CD4-positive, CD25-positive, alpha-beta regulatory T cell (primary cell): ENCODE results near the gene SCUBE1. TPM values are rescaled to one million over a fixed set of nuclear protein-coding genes. Genes with fewer than 3 reads are reported as not detected.

ENCODE experiments used
- ATAC-seq, 2 donors: fragments of 150-1000 bp; cut with Tn5 transposase; one replicate each; pipeline ENCODE4 v1.10.0; 2021; ENCODE audit warnings: low read depth in 2 of 2, moderate number of reproducible peaks in 2 of 2, moderate library complexity in 1 of 2
- DNase-seq, 3 donors: peaks; one replicate each; pipeline versions ENCODE4 v3.0.0 to v3.0.0-alpha.2; 2012 to 2022; ENCODE audit warnings: mixed read lengths in 1 of 3
- H3K27ac ChIP-seq: one replicate; pipeline ENCODE4 v1.7.0; 2013; ENCODE audit warnings: mild to moderate bottlenecking, low read length; ENCODE audit not compliant: insufficient read depth, poor library complexity, severe bottlenecking
- H3K27me3 ChIP-seq: one replicate; pipeline ENCODE4 v1.7.0; 2013; ENCODE audit warnings: low read length; ENCODE audit not compliant: control insufficient read depth, insufficient read depth
- H3K36me3 ChIP-seq: one replicate; pipeline ENCODE4 v1.7.0; 2013; ENCODE audit warnings: mild to moderate bottlenecking, low read length, moderate library complexity; ENCODE audit not compliant: control insufficient read depth, insufficient read depth
- H3K4me1 ChIP-seq: 2 replicates; pipeline ENCODE4 v1.7.0; 2013; ENCODE audit warnings: mild to moderate bottlenecking, low read length; ENCODE audit not compliant: insufficient read depth, control insufficient read depth, poor library complexity, severe bottlenecking
- H3K4me3 ChIP-seq: one replicate; pipeline ENCODE4 v1.7.0; 2013; ENCODE audit warnings: low read depth, mild to moderate bottlenecking, low read length, moderate library complexity
- H3K9me3 ChIP-seq, 2 experiments: 1 replicate in 1 of 2; 2 replicates in 1 of 2; pipeline ENCODE4 v1.7.0; 2013; ENCODE audit warnings: low read length in 2 of 2, mild to moderate bottlenecking in 1 of 2, moderate library complexity in 1 of 2; ENCODE audit not compliant: control insufficient read depth in 2 of 2
- H3K27ac Mint-ChIP-seq, 3 donors: one replicate each; pipeline ENCODE4 v1.8.0; 2020 to 2022; ENCODE audit warnings: mild to moderate bottlenecking in 3 of 3, mixed read lengths in 3 of 3, moderate library complexity in 2 of 3
- H3K27me3 Mint-ChIP-seq: one replicate; pipeline ENCODE4 v1.8.0; 2022; ENCODE audit warnings: mild to moderate bottlenecking, mixed read lengths
- H3K36me3 Mint-ChIP-seq: one replicate; pipeline ENCODE4 v1.8.0; 2020; ENCODE audit warnings: mixed read lengths
- H3K4me1 Mint-ChIP-seq, 4 donors: one replicate each; pipeline ENCODE4 v1.8.0; 2020 to 2022; ENCODE audit warnings: mixed read lengths in 4 of 4, mild to moderate bottlenecking in 1 of 4
- H3K4me3 Mint-ChIP-seq, 4 donors: one replicate each; pipeline ENCODE4 v1.8.0; 2020 to 2022; ENCODE audit warnings: mild to moderate bottlenecking in 4 of 4, mixed read lengths in 4 of 4, moderate library complexity in 3 of 4
- H3K9me3 Mint-ChIP-seq, 7 donors: one replicate each; pipeline ENCODE4 v1.8.0; 2020 to 2022; ENCODE audit warnings: mixed read lengths in 7 of 7, mild to moderate bottlenecking in 3 of 7, moderate library complexity in 2 of 7
- polyA plus RNA-seq, 4 donors: library from polyadenylated mRNA; unstranded; fragments of 300-500 nt; fragmentation: Illumina TruSeq; gene quantifications; one replicate each; pipeline ENCODE4 v1.2.3, GENCODE V29; 2021
- total RNA-seq: library from RNA; stranded (reverse); gene quantifications from one replicate; pipeline ENCODE4 v1.2.3, GENCODE V29; 2022

SCUBE1 gene
- total and polyA plus RNA-seq, 5 donors from 2014 or later: 0.74 TPM; not detected in 4

DNA sequence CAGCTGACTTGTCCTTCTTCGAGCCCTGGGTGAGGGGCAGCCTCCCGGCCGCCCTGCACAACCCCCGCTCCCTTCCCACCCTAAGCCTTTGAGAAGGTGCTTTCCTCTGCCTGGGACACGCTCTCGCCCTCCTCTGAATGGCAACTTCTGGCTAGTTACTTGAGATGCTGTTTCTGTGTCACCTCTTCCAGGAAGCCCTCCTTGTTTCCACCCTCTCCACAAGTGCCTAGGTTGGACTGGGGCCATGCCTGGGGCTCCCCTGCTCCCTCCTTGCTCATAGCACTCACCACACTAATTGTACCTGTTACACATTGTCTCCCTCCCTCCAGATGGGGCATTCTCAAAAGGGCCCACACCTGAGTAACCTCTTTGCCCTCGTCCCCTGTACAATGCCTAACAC, 72.2 kb downstream of the SCUBE1 start:
- no peaks in the 10 kb centered on the region for H3K27me3 ChIP-seq
- peaks cover 12% of the 10 kb centered on the region for H3K27me3 Mint-ChIP-seq
- H3K4me3 ChIP-seq: no peak overlapping the region
- no peaks in the 10 kb centered on the region for H3K36me3 Mint-ChIP-seq
- no peaks in the 10 kb centered on the region for H3K9me3 ChIP-seq
- no peak overlapping the region for H3K4me3 Mint-ChIP-seq
- DNase-seq (no peak), ATAC-seq (no peak)
- H3K27ac ChIP-seq: no peak overlapping the region
- peak overlapping the region in 1 of 3 donors; percentile 27 for H3K27ac Mint-ChIP-seq
- no peaks in the 10 kb centered on the region for H3K4me1 ChIP-seq
- no peaks in the 10 kb centered on the region for H3K9me3 Mint-ChIP-seq
- H3K36me3 ChIP-seq: no peaks in the 10 kb centered on the region
- peaks cover 0 to 3% (median 0%) of the 10 kb centered on the region in 4 donors for H3K4me1 Mint-ChIP-seq

DNA sequence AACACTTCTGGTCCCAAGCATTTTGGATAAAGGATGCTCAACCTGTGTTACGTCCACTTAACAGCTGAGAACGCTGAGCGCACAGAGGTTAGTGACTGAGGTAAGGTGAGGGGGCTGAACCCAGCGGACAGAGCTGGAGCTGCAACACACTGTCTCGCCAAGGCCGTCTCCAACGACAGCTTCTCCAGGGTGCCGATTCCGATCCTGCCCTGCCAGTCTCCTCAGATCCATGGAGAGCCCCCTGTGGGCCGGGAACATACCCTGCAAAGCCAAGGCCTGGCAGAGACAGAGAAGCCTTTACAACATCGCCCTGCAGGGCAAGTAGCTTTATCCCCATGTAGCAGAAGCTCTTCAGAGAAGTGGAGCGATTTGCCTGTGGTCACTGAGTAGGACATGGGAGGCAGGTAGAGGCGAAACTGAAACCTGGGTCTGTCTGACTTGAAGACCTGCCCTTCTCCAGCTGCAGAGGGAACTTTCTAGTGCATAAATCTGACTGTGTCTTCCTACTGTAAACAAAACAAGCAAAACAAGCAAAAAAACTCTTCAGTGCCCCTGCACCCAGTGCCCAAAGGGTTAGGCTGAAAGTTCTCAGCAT, 72.8 kb downstream of the SCUBE1 start:
- no peaks in the 10 kb centered on the region for H3K36me3 ChIP-seq
- H3K4me1 Mint-ChIP-seq: peaks cover 0 to 3% (median 0%) of the 10 kb centered on the region in 4 donors
- no peaks in the 10 kb centered on the region for H3K36me3 Mint-ChIP-seq
- H3K9me3 ChIP-seq: no peaks in the 10 kb centered on the region
- H3K27ac ChIP-seq: no peak overlapping the region
- no peaks in the 10 kb centered on the region for H3K9me3 Mint-ChIP-seq
- DNase-seq: no peak
- H3K4me3 Mint-ChIP-seq: no peak overlapping the region
- no peak overlapping the region for H3K27ac Mint-ChIP-seq
- H3K27me3 ChIP-seq: no peaks in the 10 kb centered on the region
- no peak for ATAC-seq
- H3K4me1 ChIP-seq: no peaks in the 10 kb centered on the region
- H3K4me3 ChIP-seq: no peak overlapping the region
- peaks cover 12% of the 10 kb centered on the region for H3K27me3 Mint-ChIP-seq

DNA sequence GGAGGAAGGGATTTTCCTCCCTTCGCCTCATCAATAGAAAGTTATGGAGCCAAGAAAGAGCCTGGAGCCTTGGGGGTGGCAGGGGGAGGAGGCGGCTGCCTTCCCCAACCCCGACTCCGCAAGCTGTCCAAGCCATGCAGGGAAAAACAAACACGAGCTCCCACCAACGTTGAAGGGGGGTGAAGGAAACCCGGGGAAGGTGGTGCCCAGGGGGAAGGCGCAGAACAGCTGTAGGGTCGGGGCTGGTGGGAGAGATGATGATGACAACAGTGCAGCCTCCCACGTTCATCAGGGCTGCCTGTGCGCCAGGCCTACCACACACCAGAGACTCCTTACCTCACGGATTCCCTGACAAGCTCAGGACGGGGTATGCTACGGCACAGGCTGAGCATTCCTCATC, 73.5 kb downstream of the SCUBE1 start:
- no peaks in the 10 kb centered on the region for H3K9me3 ChIP-seq
- Mint-ChIP-seq H3K27ac (no peak overlapping the region), H3K9me3 (peaks cover 0 to 1% (median 0%) of the 10 kb centered on the region in 7 donors), H3K4me1 (peaks cover 0 to 6% (median 3%) of the 10 kb centered on the region in 4 donors), H3K36me3 (no peaks in the 10 kb centered on the region), H3K27me3 (peaks cover 12% of the 10 kb centered on the region), H3K4me3 (no peak overlapping the region)
- H3K27ac ChIP-seq: no peak overlapping the region
- ATAC-seq (no peak), DNase-seq (no peak)
- peaks cover 4% of the 10 kb centered on the region for H3K4me1 ChIP-seq
- H3K36me3 ChIP-seq: no peaks in the 10 kb centered on the region
- no peaks in the 10 kb centered on the region for H3K27me3 ChIP-seq
- no peak overlapping the region for H3K4me3 ChIP-seq

DNA sequence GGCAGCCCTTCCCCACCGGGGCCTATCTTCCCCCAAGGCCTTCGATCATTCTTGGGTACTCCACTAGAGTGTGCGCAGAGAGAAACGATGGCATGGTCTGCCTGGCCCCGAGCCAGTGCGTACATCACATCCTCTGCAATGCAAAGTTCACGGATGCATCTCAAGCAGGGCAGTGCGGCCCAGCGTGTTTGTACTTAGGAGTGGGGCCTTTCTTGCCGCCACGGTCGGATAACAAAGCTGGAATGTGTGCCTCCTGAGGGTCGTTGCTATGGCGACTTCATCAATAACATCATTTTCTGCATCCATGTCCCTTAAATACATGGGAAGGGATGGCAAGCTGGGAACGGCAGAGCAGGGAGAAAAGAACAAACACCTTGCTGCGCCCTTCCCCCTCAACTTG, 73.9 kb downstream of the SCUBE1 start:
- Histone ChIP-seq H3K4me3 (no peak overlapping the region), H3K27ac (no peak overlapping the region), H3K4me1 (peaks cover 8% of the 10 kb centered on the region), H3K36me3 (no peaks in the 10 kb centered on the region), H3K27me3 (no peaks in the 10 kb centered on the region), H3K9me3 (no peaks in the 10 kb centered on the region)
- DNase-seq: no peak
- Mint-ChIP-seq H3K4me3 (peak overlapping the region in 1 of 4 donors; percentile 49), H3K4me1 (peaks cover 0 to 10% (median 3%) of the 10 kb centered on the region in 4 donors), H3K9me3 (peaks cover 0 to 2% (median 0%) of the 10 kb centered on the region in 7 donors), H3K27me3 (peaks cover 12% of the 10 kb centered on the region), H3K36me3 (no peaks in the 10 kb centered on the region), H3K27ac (no peak overlapping the region)
- no peak for ATAC-seq

DNA sequence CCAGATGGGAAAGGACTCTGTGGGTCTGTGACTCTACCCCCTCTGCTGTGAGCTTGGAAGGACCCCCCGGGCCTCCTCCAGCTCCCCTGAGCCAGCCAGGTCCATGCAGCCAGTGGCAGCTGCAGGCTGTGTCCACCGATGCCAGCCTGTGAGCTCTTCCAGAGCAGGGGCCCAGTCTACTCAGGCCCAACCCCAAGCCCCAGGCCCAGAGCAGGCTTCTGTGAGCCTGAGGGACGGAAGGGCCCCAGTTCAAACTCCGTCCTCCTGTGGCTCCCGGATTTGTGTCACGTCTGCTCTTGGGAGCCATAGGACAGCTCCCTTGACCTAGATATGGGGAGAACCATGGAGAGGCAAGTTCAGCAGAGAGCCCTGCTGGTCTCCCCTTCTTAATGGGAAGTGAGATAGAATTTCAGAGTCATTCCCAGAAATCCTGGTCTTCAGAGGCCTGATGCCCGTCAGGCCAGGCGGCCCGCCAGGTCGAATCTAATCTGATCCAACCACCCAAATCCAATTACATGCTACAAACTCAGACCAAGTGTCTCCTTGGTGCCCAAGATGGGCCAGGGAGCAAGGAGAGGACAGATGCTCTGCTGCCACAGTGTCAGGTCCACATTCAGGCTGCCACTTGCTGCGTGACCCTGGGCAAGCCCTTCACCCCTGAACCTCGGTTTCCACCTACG, 75.1 kb downstream of the SCUBE1 start:
- Mint-ChIP-seq H3K27me3 (peaks cover 12% of the 10 kb centered on the region), H3K4me3 (peak overlapping the region in 1 of 4 donors; percentile 31), H3K4me1 (peaks cover 7 to 18% (median 12%) of the 10 kb centered on the region in 4 donors), H3K9me3 (peaks cover 0 to 2% (median 0%) of the 10 kb centered on the region in 7 donors), H3K27ac (no peak overlapping the region), H3K36me3 (no peaks in the 10 kb centered on the region)
- H3K36me3 ChIP-seq: no peaks in the 10 kb centered on the region
- H3K27ac ChIP-seq: no peak overlapping the region
- H3K27me3 ChIP-seq: no peaks in the 10 kb centered on the region
- peaks cover 19% of the 10 kb centered on the region for H3K4me1 ChIP-seq
- no peaks in the 10 kb centered on the region for H3K9me3 ChIP-seq
- no peak for DNase-seq
- ATAC-seq: no peak
- H3K4me3 ChIP-seq: no peak overlapping the region

DNA sequence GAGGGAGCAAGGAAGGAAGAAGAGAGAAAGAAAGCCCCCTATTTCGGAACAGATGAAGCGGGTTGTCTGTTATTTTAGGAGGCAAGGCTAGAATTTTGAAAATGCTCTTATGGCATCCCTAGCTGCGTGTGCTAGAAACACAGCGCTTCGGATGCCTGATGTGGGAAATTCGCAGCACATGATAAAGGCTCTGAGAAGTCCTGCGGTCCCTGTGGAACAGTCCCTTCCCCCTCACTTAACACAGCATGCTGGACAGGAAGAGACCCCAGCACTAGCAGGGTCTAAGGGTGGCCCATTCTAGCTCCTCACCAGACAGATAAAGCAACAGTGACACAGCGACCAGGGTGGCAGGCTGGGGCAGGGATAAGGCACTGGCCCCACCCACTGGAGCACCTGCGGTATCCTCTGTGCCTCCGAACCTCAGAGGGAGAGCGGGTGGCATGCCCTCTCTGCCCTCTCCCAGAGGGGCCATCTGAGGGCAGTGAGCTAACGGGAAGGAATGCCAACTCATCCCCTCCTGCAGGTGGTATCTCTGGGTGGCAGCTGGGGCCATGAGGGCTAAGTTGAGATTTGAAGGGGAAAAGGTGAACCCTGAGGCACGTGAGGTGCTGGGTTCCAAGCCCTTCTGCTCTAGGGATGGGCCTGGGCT, 75.7 kb downstream of the SCUBE1 start:
- ATAC-seq: no peak
- no peak overlapping the region for H3K4me3 ChIP-seq
- no peaks in the 10 kb centered on the region for H3K36me3 Mint-ChIP-seq
- H3K27ac ChIP-seq: no peak overlapping the region
- H3K4me1 ChIP-seq: peaks cover 22% of the 10 kb centered on the region
- H3K9me3 Mint-ChIP-seq: peaks cover 0 to 2% (median 0%) of the 10 kb centered on the region in 7 donors
- H3K27me3 ChIP-seq: no peaks in the 10 kb centered on the region
- H3K4me3 Mint-ChIP-seq: no peak overlapping the region
- H3K4me1 Mint-ChIP-seq: peaks cover 7 to 23% (median 16%) of the 10 kb centered on the region in 4 donors
- H3K27ac Mint-ChIP-seq: no peak overlapping the region
- no peak for DNase-seq
- H3K36me3 ChIP-seq: no peaks in the 10 kb centered on the region
- H3K27me3 Mint-ChIP-seq: peaks cover 12% of the 10 kb centered on the region
- H3K9me3 ChIP-seq: no peaks in the 10 kb centered on the region

DNA sequence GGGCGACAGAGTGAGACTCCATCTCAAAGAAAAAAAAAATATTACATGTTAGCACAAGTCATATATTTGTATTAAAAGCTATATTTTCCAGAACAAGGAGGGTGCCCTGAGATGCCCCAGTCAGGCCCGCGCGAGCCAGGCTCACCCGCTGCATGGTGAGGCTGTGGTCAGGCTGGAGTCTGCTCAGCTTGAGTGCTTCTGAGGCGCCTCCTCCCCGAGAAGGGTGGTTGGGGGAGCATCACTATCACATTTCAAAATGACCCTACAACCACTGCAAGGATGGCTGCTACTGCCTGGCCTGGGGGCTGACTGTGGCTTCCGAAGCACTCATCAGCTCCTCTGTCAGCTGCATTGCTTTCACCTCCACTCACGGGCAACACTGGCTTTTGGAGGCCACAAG, 77.1 kb downstream of the SCUBE1 start:
- DNase-seq (no peak), ATAC-seq (no peak)
- Histone ChIP-seq H3K9me3 (no peaks in the 10 kb centered on the region), H3K4me1 (peaks cover 22% of the 10 kb centered on the region), H3K4me3 (no peak overlapping the region), H3K27me3 (no peaks in the 10 kb centered on the region), H3K36me3 (no peaks in the 10 kb centered on the region), H3K27ac (no peak overlapping the region)
- peak overlapping the region in 1 of 3 donors; percentile 39 for H3K27ac Mint-ChIP-seq
- H3K27me3 Mint-ChIP-seq: peaks cover 12% of the 10 kb centered on the region
- no peak overlapping the region for H3K4me3 Mint-ChIP-seq
- peaks cover 7 to 24% (median 17%) of the 10 kb centered on the region in 4 donors for H3K4me1 Mint-ChIP-seq
- peaks cover 0 to 2% (median 0%) of the 10 kb centered on the region in 7 donors for H3K9me3 Mint-ChIP-seq
- H3K36me3 Mint-ChIP-seq: no peaks in the 10 kb centered on the region
